ENCODE measurements around the gene MAP4K4. TPM values are rescaled to one million over a fixed set of nuclear protein-coding genes. Genes with fewer than 3 reads are reported as not detected.

Gene MAP4K4
- total RNA-seq, 1 experiment from 2014 or later, result 58.7 TPM

GRCh38 chr2:101805152-101806088, 107.9 kb downstream of the MAP4K4 start:
- no peak for DNase-seq

GRCh38 chr2:101806123-101806522, 108.6 kb downstream of the MAP4K4 start:
- peak; percentile 32 for DNase-seq
- Histone ChIP-seq H3K36me3 (replicated peaks; ENCODE audit: control insufficient read depth, insufficient read depth, low read length) (no peaks in the 10 kb centered on the region; the same call in 1 of the 2 replicates), H3K27me3 (ENCODE audit: control insufficient read depth, insufficient read depth, low read length) (no peaks in the 10 kb centered on the region), H3K4me3 (ENCODE audit: insufficient read depth, low read depth, low read length) (no peak overlapping the region)

More at GRCh38 chr2:101805152-101806088, 107.9 kb downstream of the MAP4K4 start:
- H3K36me3 ChIP-seq (replicated peaks; ENCODE audit: control insufficient read depth, insufficient read depth, low read length), result no peaks in the 10 kb centered on the region; the same call in 1 of the 2 replicates
- H3K4me3 ChIP-seq (ENCODE audit: insufficient read depth, low read depth, low read length), result no peak overlapping the region
- H3K27me3 ChIP-seq (ENCODE audit: control insufficient read depth, insufficient read depth, low read length), result no peaks in the 10 kb centered on the region

- Histone ChIP-seq H3K27me3 (ENCODE audit: control insufficient read depth, insufficient read depth, low read length) (no peaks in the 10 kb centered on the region), H3K4me3 (ENCODE audit: insufficient read depth, low read depth, low read length) (no peak overlapping the region), H3K36me3 (replicated peaks; ENCODE audit: control insufficient read depth, insufficient read depth, low read length) (no peaks in the 10 kb centered on the region; the same call in 1 of the 2 replicates)
- DNase-seq, result no peak
These were observed 109.2 kb downstream of the MAP4K4 start for GRCh38 chr2:101806701-101807100.

GRCh38 chr2:101807242-101807641, 109.7 kb downstream of the MAP4K4 start:
- Histone ChIP-seq H3K27me3 (ENCODE audit: control insufficient read depth, insufficient read depth, low read length) (no peaks in the 10 kb centered on the region), H3K36me3 (replicated peaks; ENCODE audit: control insufficient read depth, insufficient read depth, low read length) (no peaks in the 10 kb centered on the region; the same call in 1 of the 2 replicates), H3K4me3 (ENCODE audit: insufficient read depth, low read depth, low read length) (no peak overlapping the region)
- DNase-seq, result no peak

DNA sequence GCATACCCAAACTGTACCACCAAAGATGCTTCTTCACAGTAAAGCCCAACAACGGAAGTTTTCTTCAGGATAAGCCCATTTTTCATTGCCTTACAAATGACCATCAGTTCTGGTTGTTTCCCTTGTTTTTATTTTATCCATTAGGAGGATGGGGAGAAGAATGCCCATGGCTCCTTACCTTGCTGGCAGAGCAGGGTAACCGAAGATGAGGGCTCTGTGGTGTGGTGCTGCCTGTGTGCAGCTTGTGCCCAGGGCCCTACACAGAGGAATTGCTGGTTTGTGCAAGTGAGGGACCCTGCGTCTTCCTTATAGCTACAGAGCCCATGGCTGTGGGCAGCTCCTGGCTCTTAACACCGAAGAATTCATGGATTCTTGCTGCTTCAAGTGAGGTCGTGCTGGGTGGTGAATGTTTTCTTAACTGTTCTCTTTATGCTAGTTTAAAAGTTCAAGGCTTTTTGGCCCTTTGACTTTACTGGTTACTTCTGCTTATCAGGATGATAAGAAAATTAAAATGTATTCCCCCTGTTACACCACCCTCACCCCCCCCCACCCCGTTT, 110.6 kb downstream of the MAP4K4 start:
- Histone ChIP-seq H3K4me3 (ENCODE audit: insufficient read depth, low read depth, low read length) (no peak overlapping the region), H3K36me3 (replicated peaks; ENCODE audit: control insufficient read depth, insufficient read depth, low read length) (no peaks in the 10 kb centered on the region), H3K27me3 (ENCODE audit: control insufficient read depth, insufficient read depth, low read length) (no peaks in the 10 kb centered on the region)
- no peak for DNase-seq

- no peak overlapping the region for H3K4me3 ChIP-seq (ENCODE audit: insufficient read depth, low read depth, low read length)
- no peak for DNase-seq
- H3K27me3 ChIP-seq (ENCODE audit: control insufficient read depth, insufficient read depth, low read length), result no peaks in the 10 kb centered on the region
- no peaks in the 10 kb centered on the region for H3K36me3 ChIP-seq (replicated peaks; ENCODE audit: control insufficient read depth, insufficient read depth, low read length)
These were observed 112.2 kb downstream of the MAP4K4 start for GRCh38 chr2:101809698-101810097.

DNA sequence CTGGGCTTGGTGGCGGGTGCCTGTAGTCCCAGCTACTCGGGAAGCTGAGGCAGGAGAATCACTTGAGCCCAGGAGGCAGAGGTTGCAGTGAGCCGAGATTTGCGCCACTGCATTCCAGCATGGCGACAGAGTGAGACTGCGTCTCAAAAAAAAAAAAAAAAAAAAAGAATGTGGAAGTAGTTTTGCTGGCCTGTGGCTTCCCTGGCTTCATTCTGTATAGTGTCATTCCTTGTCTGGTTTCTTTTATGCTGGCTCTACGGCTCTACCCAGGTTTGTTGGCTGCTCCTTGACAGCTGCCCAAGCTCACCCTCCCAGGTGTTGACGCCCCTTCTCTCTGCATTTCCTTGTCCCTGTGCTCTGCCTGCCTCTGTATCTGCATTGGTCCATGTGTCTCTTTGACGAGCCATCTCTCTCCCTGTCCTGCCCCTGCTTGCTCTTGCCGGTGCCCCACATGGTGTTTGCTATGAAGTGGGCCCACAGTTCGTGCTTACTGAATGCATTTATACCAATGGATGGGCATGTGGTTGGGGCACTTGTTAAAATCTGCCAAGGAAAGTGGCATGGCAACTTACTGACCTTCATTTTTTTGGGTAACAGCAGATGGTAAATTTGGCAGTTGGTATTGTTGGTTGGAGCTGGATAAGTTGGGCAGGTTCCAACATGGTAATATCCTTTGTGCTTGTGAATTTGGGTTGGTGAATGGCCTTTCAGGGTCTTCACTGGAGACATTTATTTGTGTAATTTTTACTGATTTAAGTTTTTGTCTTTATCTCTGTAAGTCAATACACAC, 113.9 kb downstream of the MAP4K4 start:
- no peak overlapping the region for H3K4me3 ChIP-seq (ENCODE audit: insufficient read depth, low read depth, low read length)
- DNase-seq, result no peak
- no peaks in the 10 kb centered on the region for H3K27me3 ChIP-seq (ENCODE audit: control insufficient read depth, insufficient read depth, low read length)
- no peaks in the 10 kb centered on the region for H3K36me3 ChIP-seq (replicated peaks; ENCODE audit: control insufficient read depth, insufficient read depth, low read length)

DNA sequence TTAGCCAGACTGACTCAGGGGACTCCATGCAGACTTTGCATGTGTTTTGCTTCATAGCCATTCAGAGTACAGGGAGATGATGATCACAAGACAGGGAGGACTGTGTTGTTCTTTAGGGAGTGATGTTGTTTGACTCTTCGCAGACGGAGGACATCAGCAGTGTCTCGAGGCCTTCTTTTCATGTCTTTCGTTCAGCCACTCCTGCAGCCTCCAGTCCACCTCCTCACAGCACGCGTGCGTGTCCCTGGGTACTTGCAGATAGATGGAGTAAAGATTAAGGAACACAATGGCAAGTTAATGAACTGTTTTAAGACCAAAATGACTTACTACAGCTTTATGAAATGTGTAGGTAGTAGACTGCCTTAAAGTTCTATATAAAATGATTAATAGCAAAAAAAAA, 114.7 kb downstream of the MAP4K4 start:
- no peak for DNase-seq
- Histone ChIP-seq H3K4me3 (ENCODE audit: insufficient read depth, low read depth, low read length) (no peak overlapping the region), H3K36me3 (replicated peaks; ENCODE audit: control insufficient read depth, insufficient read depth, low read length) (no peaks in the 10 kb centered on the region), H3K27me3 (ENCODE audit: control insufficient read depth, insufficient read depth, low read length) (no peaks in the 10 kb centered on the region)

- no peak for DNase-seq
- no peaks in the 10 kb centered on the region for H3K27me3 ChIP-seq (ENCODE audit: control insufficient read depth, insufficient read depth, low read length)
- no peak overlapping the region for H3K4me3 ChIP-seq (ENCODE audit: insufficient read depth, low read depth, low read length)
- no peaks in the 10 kb centered on the region for H3K36me3 ChIP-seq (replicated peaks; ENCODE audit: control insufficient read depth, insufficient read depth, low read length)
These were observed 117.2 kb downstream of the MAP4K4 start for GRCh38 chr2:101814752-101815151.

- H3K27me3 ChIP-seq (ENCODE audit: control insufficient read depth, insufficient read depth, low read length), result no peaks in the 10 kb centered on the region
- no peaks in the 10 kb centered on the region for H3K36me3 ChIP-seq (replicated peaks; ENCODE audit: control insufficient read depth, insufficient read depth, low read length)
- DNase-seq, result no peak
- no peak overlapping the region for H3K4me3 ChIP-seq (ENCODE audit: insufficient read depth, low read depth, low read length)
These were observed 117.6 kb downstream of the MAP4K4 start for GRCh38 chr2:101815154-101815553.

DNA sequence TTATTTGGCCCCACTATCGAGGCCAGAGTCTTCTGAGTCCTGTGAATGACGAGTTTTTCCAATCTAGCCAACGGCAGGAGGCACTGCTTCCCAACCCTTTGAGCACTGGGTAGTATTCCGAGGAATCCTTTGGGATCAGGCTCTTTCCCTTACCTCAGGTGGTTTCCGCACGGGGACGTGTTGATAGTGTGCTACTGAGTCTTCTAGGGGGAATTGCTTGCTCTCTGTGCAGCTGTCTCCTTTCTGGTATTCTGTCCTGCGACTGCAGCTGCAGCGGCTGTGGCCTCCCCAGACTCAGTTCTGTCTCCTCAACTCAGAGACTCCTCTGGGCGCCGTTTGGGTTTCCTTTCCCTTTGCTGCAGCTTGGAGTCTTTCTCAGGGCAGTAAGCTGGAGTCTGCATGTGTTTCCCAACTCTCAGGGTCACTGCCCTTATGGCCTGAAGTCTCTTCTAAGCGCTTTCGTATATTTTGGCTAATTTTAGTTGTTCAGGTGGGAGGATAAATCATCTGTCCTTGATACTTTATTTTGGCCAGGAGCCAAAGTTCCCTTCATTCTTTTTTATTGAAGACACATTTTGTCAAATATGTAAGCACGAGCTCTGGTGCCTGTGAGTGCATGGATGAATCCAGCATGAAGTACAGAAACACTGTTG, 118.4 kb downstream of the MAP4K4 start:
- no peaks in the 10 kb centered on the region for H3K27me3 ChIP-seq (ENCODE audit: control insufficient read depth, insufficient read depth, low read length)
- DNase-seq, result no peak

DNA sequence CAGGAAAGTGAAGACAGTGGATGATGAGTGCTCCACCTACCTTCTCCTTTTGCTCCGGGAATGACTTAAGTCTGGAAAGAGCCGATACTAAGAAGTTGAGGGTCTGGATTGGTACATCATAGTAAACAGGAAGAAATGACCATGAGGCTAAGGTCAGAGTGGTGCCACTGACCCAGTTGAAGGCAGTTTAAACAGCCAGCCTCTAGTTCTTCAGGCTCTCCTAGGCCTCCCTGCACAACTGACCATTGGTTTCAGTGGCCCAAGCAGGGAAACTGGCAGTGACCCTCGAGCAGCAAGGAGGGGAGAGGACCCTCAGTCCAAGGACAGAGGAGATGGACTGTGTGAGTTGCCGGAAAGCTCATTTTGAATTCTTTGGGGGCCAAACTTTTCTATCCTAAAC, 119.1 kb downstream of the MAP4K4 start:
- no peak for DNase-seq
- Histone ChIP-seq H3K36me3 (replicated peaks; ENCODE audit: control insufficient read depth, insufficient read depth, low read length) (no peaks in the 10 kb centered on the region), H3K4me3 (ENCODE audit: insufficient read depth, low read depth, low read length) (no peak overlapping the region), H3K27me3 (ENCODE audit: control insufficient read depth, insufficient read depth, low read length) (no peaks in the 10 kb centered on the region)

More for the DNA sequence above, 118.4 kb downstream of the MAP4K4 start:
- no peak overlapping the region for H3K4me3 ChIP-seq (ENCODE audit: insufficient read depth, low read depth, low read length)
- H3K36me3 ChIP-seq (replicated peaks; ENCODE audit: control insufficient read depth, insufficient read depth, low read length), result no peaks in the 10 kb centered on the region

DNA sequence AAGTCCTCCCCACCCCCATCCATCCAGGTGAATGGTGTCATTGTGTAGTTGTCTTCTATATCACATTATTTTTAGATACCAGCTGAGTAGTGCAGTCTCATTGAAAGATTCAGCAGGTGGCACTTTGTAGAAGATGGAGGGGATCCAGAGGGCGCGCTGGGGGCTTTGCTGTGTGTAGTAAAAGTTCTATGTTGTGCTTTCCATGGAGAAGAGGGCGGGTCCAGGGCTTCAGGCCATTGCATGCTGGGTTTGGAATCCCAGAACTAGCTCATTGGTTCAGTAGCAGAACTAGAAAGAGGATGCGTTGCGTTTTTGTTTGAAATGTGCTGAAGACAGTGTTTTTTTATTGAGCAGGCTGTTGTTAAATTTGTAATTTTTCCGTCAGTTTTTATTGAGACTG, 120.0 kb downstream of the MAP4K4 start:
- no peak for DNase-seq
- Histone ChIP-seq H3K27me3 (ENCODE audit: control insufficient read depth, insufficient read depth, low read length) (no peaks in the 10 kb centered on the region), H3K4me3 (ENCODE audit: insufficient read depth, low read depth, low read length) (no peak overlapping the region), H3K36me3 (replicated peaks; ENCODE audit: control insufficient read depth, insufficient read depth, low read length) (no peaks in the 10 kb centered on the region)
